HTR-8/SVneo (cell line): ENCODE measurements around the gene SNX22.

Experiments used
- DNase-seq: peaks from one replicate; pipeline ENCODE4 v3.0.0; 2011; ENCODE audit warnings: low spot score, mixed read lengths; ENCODE audit not compliant: insufficient read length
- FAIRE-seq: peaks from 2 replicates; lab custom pipeline; 2011; peaks lifted over from hg19 to GRCh38; lab: Jason Lieb, UNC

The SNX22 gene

GRCh38 chr15:64187396-64188191 is 36.1 kb downstream of the SNX22 start:
- DNase-seq (no peak), FAIRE-seq (no peak)

- DNase-seq = no peak
- FAIRE-seq = no peak
Measured at GRCh38 chr15:64191971-64192830, 40.7 kb downstream of the SNX22 start.

GRCh38 chr15:64193971-64194370 is 42.4 kb downstream of the SNX22 start:
- FAIRE-seq (no peak), DNase-seq (no peak)

GRCh38 chr15:64197425-64197824 is 45.9 kb downstream of the SNX22 start:
- no peak for FAIRE-seq
- DNase-seq = no peak

GRCh38 chr15:64205202-64205601 is 53.7 kb downstream of the SNX22 start:
- FAIRE-seq = no peak
- DNase-seq = no peak
